IMR-90 (cell line): ENCODE data around the gene ZNF492. TPM values are rescaled to one million over a fixed set of nuclear protein-coding genes. Genes with fewer than 3 reads are reported as not detected.

Source experiments
- ATAC-seq: fragments of 200-7000 bp; cut with Tn5 transposase; 2 replicates; pipeline ENCODE4 v1.9.1; 2020; ENCODE audit warnings: low read depth, mild to moderate bottlenecking, moderate library complexity
- BruUV-seq: library from RNA; stranded (reverse); fragments of 400-500 nt; replicated peaks from 2 replicates; lab custom pipeline; 2021; lab: Mats Ljungman, UMichigan
- CTCF ChIA-PET: fragments of 300-600 bp; formaldehyde crosslinking; extraction: SDS; loops from one replicate; lab custom pipeline; 2021; ENCODE audit warnings: antibody characterized with exemption; lab: Yijun Ruan, JAX
- POLR2A ChIA-PET: fragments of 300-600 bp; sonication (Branson Sonifier 250); formaldehyde crosslinking; loops from one replicate; lab custom pipeline; 2022; ENCODE audit warnings: antibody characterized with exemption; ENCODE audit not compliant: unreplicated experiment; lab: Charles Lee
- DNase-seq: peaks from one replicate; pipeline ENCODE4 v3.0.0; 2013
- H2AFZ ChIP-seq: replicated peaks from 2 replicates; pipeline ENCODE3; 2013; ENCODE audit warnings: low read length, mild to moderate bottlenecking; ENCODE audit not compliant: poor library complexity
- H2AK5ac ChIP-seq: 2 replicates; pipeline ENCODE4 v1.6.1; 2013; ENCODE audit warnings: low read depth, low read length, inconsistent platforms
- H2AK9ac ChIP-seq: replicated peaks from 2 replicates; pipeline ENCODE3; 2013; ENCODE audit warnings: mild to moderate bottlenecking, low read depth, low read length, moderate library complexity; ENCODE audit not compliant: poor library complexity
- H2BK120ac ChIP-seq: 2 replicates; pipeline ENCODE4 v1.6.1; 2013; ENCODE audit warnings: low read depth, low read length, inconsistent platforms
- H2BK15ac ChIP-seq: 3 replicates; pipeline ENCODE4 v1.6.1; 2013; ENCODE audit warnings: low read depth, low read length, inconsistent platforms
- H2BK20ac ChIP-seq: 2 replicates; pipeline ENCODE4 v1.6.1; 2013; ENCODE audit warnings: low read depth, mild to moderate bottlenecking, inconsistent platforms, low read length, moderate library complexity
- H2BK5ac ChIP-seq: 2 replicates; pipeline ENCODE4 v1.6.1; 2013; ENCODE audit warnings: mild to moderate bottlenecking, low read depth, low read length, inconsistent platforms; ENCODE audit not compliant: poor library complexity, severe bottlenecking
- H3K14ac ChIP-seq: replicated peaks from 2 replicates; pipeline ENCODE4 v1.6.1; 2013; ENCODE audit warnings: low read depth, low read length, inconsistent platforms
- H3K18ac ChIP-seq: 2 replicates; pipeline ENCODE4 v1.6.1; 2013; ENCODE audit warnings: low read depth, low read length, control low read depth
- H3K23ac ChIP-seq: 2 replicates; pipeline ENCODE4 v1.6.1; 2013; ENCODE audit warnings: low read depth, low read length, inconsistent platforms
- H3K27ac ChIP-seq: 2 replicates; pipeline ENCODE4 v1.5.1; 2013; ENCODE audit warnings: mild to moderate bottlenecking, control low read depth, low read length; ENCODE audit not compliant: insufficient read depth
- H3K27me3 ChIP-seq: 2 replicates; pipeline ENCODE4 v1.6.1; 2013; ENCODE audit warnings: low read length; ENCODE audit not compliant: control insufficient read depth, insufficient read depth
- H3K36me3 ChIP-seq: 2 replicates; pipeline ENCODE4 v1.6.1; 2013; ENCODE audit warnings: low read length, mixed read lengths; ENCODE audit not compliant: control insufficient read depth, insufficient read depth
- H3K4ac ChIP-seq: 2 replicates; pipeline ENCODE4 v1.6.1; 2013; ENCODE audit warnings: low read depth, low read length, inconsistent platforms
- H3K4me1 ChIP-seq: 2 replicates; pipeline ENCODE4 v1.6.1; 2013; ENCODE audit warnings: low read length, mixed read lengths; ENCODE audit not compliant: control insufficient read depth, insufficient read depth
- H3K4me2 ChIP-seq: 2 replicates; pipeline ENCODE4 v1.6.1; 2013; ENCODE audit warnings: low read depth, mild to moderate bottlenecking, control low read depth, low read length, moderate library complexity
- H3K4me3 ChIP-seq: 2 replicates; pipeline ENCODE4 v1.5.1; 2013; ENCODE audit warnings: low read depth, mild to moderate bottlenecking, control low read depth, low read length, moderate library complexity; ENCODE audit not compliant: insufficient read depth
- H3K56ac ChIP-seq: 2 replicates; pipeline ENCODE4 v1.6.1; 2013; ENCODE audit warnings: low read length, inconsistent platforms; ENCODE audit not compliant: insufficient read depth; ENCODE audit errors: extremely low read depth
- H3K79me1 ChIP-seq, 2 experiments: 2 replicates each; pipeline ENCODE4 v1.6.1; 2013; ENCODE audit warnings: low read length in 2 of 2, inconsistent platforms in 1 of 2, low read depth in 1 of 2
- H3K9ac ChIP-seq: 2 replicates; pipeline ENCODE4 v1.6.1; 2013; ENCODE audit warnings: low read depth, low read length, control low read depth
- H3K9me1 ChIP-seq: 2 replicates; pipeline ENCODE4 v1.6.1; 2013; ENCODE audit warnings: low read length, inconsistent platforms; ENCODE audit not compliant: insufficient read depth
- H3K9me3 ChIP-seq: 2 replicates; pipeline ENCODE4 v1.6.1; 2013; ENCODE audit warnings: low read length; ENCODE audit not compliant: control insufficient read depth, insufficient read depth
- H4K20me1 ChIP-seq: 2 replicates; pipeline ENCODE4 v1.6.1; 2013; ENCODE audit warnings: low read length, inconsistent platforms; ENCODE audit not compliant: insufficient read depth
- H4K5ac ChIP-seq: 2 replicates; pipeline ENCODE4 v1.6.1; 2013; ENCODE audit warnings: mild to moderate bottlenecking, low read depth, low read length, control low read depth
- H4K8ac ChIP-seq, 2 experiments: 2 replicates each; pipeline ENCODE4 v1.6.1; 2013; ENCODE audit warnings: low read depth in 2 of 2, low read length in 2 of 2, control low read depth in 1 of 2, inconsistent platforms in 1 of 2
- H4K91ac ChIP-seq: 2 replicates; pipeline ENCODE4 v1.6.1; 2013; ENCODE audit warnings: low read depth, low read length, inconsistent platforms; ENCODE audit not compliant: insufficient read depth
- BHLHE40 ChIP-seq: fragments of 150-350 bp; IDR thresholded peaks from 2 replicates; pipeline ENCODE4 v1.6.1; 2016; ENCODE audit warnings: mild to moderate bottlenecking, low read depth, low read length
- CEBPB ChIP-seq: IDR thresholded peaks from 2 replicates; pipeline ENCODE4 v1.6.1; 2012; ENCODE audit warnings: low read depth, low read length, improper control_type of control experiment
- CTCF ChIP-seq: conservative IDR thresholded peaks from 2 replicates; pipeline ENCODE4 v1.5.1; 2012; ENCODE audit warnings: mild to moderate bottlenecking, low read depth, low read length, improper control_type of control experiment
- ELK1 ChIP-seq: fragments of 150-350 bp; IDR thresholded peaks from 2 replicates; pipeline ENCODE4 v1.6.1; 2016; ENCODE audit warnings: low read depth, mild to moderate bottlenecking, low read length, moderate library complexity, borderline replicate concordance
- FOS ChIP-seq: fragments of 150-350 bp; IDR thresholded peaks from 2 replicates; pipeline ENCODE4 v1.6.1; 2016; ENCODE audit warnings: low read depth, low read length
- MAZ ChIP-seq: IDR thresholded peaks from 2 replicates; pipeline ENCODE4 v1.6.1; 2012; ENCODE audit warnings: low read depth, mild to moderate bottlenecking, low read length, improper control_type of control experiment, moderate library complexity, borderline replicate concordance
- NFE2L2 ChIP-seq: fragments of 150-350 bp; IDR thresholded peaks from 2 replicates; pipeline ENCODE4 v1.6.1; 2016; ENCODE audit warnings: low read depth, mild to moderate bottlenecking, low read length
- POLR2A ChIP-seq: IDR thresholded peaks from 2 replicates; pipeline ENCODE4 v1.6.1; 2012; ENCODE audit warnings: mild to moderate bottlenecking, low read depth, low read length
- USF2 ChIP-seq: fragments of 150-350 bp; IDR thresholded peaks from 2 replicates; pipeline ENCODE4 v1.6.1; 2017; ENCODE audit warnings: mild to moderate bottlenecking, antibody characterized with exemption, low read length, low read depth
- WGBS, 2 experiments: methylation state at CpG; one replicate each; pipeline versions ENCODE4 v1.1.5 to v1.1.7; 2013; ENCODE audit warnings: missing lambda C conversion rate in 2 of 2; ENCODE audit not compliant: insufficient read length in 1 of 2; ENCODE audit errors: extremely low coverage in 2 of 2; 5-methylcytosine and 5-hydroxymethylcytosine counted together
- dilution Hi-C: fragments of 300-500 bp; cut with HindIII; formaldehyde crosslinking; loops from one replicate; pipeline ENCODE4 v1.14.3; 2018; ENCODE audit warnings: low sequenced_read_pairs; ENCODE audit not compliant: unreplicated experiment
- in situ Hi-C: fragments of 300-500 bp; cut with MboI; formaldehyde crosslinking; loops from 3 replicates; pipeline ENCODE4 v1.14.3; 2019; ENCODE audit warnings: low sequenced_read_pairs, inconsistent platforms, mixed read lengths
- intact Hi-C: fragments of 100-400 bp; cut with micrococcal nuclease; formaldehyde crosslinking; loops from 2 replicates; pipeline ENCODE4 v1.10.0; 2022
- polyA plus RNA-seq, 3 experiments: library from polyadenylated mRNA; depleted of rRNA; stranded (reverse); fragments of >200 nt; gene quantifications; 2 replicates each; pipeline ENCODE4 v1.2.3, GENCODE V29; 2012; ENCODE audit warnings: low replicate concordance in 1 of 3
- total RNA-seq: library from RNA; depleted of rRNA; stranded (reverse); fragments of >200 nt; gene quantifications from 2 replicates; pipeline ENCODE4 v1.2.3, GENCODE V29; 2012

Gene ZNF492
- total and polyA plus RNA-seq, 2 of the 4 experiments (the other 2 are of a cell fraction): 0.19 to 1.3 TPM

- H4K91ac ChIP-seq: no peak overlapping the region
- H2BK5ac ChIP-seq: no peak overlapping the region
- no peak overlapping the region for H3K4me3 ChIP-seq
- H2AFZ ChIP-seq: no peak overlapping the region
- H3K18ac ChIP-seq: no peak overlapping the region
- no peak overlapping the region for H3K14ac ChIP-seq
- H3K79me1 ChIP-seq: no peaks in the 10 kb centered on the region
- no peaks in the 10 kb centered on the region for H3K9me1 ChIP-seq
- no CpG with 5 or more reads among the region's 12 CpGs for WGBS, 2 experiments
- ChIA-PET POLR2A (no interaction called here), CTCF (interaction anchor here (0.6 kb wide), 1 partner anchor 60 kb away, joined by 5 read pairs; no protein-coding TSS in a partner anchor)
- H4K5ac ChIP-seq: no peak overlapping the region
- H2BK15ac ChIP-seq: no peak overlapping the region
- dilution Hi-C loops: no loop called here
- no peak overlapping the region for H2AK5ac ChIP-seq
- H3K4ac ChIP-seq: no peak overlapping the region
- H2BK20ac ChIP-seq: no peak overlapping the region
- H3K4me2 ChIP-seq: no peak overlapping the region
- in situ Hi-C loops: no loop called here
- DNase-seq (no peak), ATAC-seq (no peak)
- no peak overlapping the region for H3K23ac ChIP-seq
- no peaks in the 10 kb centered on the region for H3K36me3 ChIP-seq
- intact Hi-C loops: no loop called here
- no peak overlapping the region for H3K56ac ChIP-seq
- H4K20me1 ChIP-seq: no peaks in the 10 kb centered on the region
- no peaks in the 10 kb centered on the region for H3K4me1 ChIP-seq
- H2BK120ac ChIP-seq: no peak overlapping the region
- no peak overlapping the region for H4K8ac ChIP-seq
- no peak overlapping the region for H2AK9ac ChIP-seq
- no TSS peak for BruUV-seq
- peaks cover 75% of the 10 kb centered on the region for H3K9me3 ChIP-seq
- no peak overlapping the region for H3K9ac ChIP-seq
- H3K27ac ChIP-seq: no peak overlapping the region
- TF ChIP-seq CEBPB: no peak
- no peak for TF ChIP-seq NFE2L2
- TF ChIP-seq FOS: no peak
- no peak for TF ChIP-seq POLR2A
- TF ChIP-seq ELK1: no peak
- TF ChIP-seq MAZ: no peak
- no peak for TF ChIP-seq BHLHE40
- TF ChIP-seq USF2: no peak
- no peak for TF ChIP-seq CTCF
- no peaks in the 10 kb centered on the region for H3K27me3 ChIP-seq
These were observed 28.6 kb upstream of the ZNF492 start for GRCh38 chr19:22605275-22606211.
